ENCODE data around the gene MTMR8.

Gene MTMR8

DNA sequence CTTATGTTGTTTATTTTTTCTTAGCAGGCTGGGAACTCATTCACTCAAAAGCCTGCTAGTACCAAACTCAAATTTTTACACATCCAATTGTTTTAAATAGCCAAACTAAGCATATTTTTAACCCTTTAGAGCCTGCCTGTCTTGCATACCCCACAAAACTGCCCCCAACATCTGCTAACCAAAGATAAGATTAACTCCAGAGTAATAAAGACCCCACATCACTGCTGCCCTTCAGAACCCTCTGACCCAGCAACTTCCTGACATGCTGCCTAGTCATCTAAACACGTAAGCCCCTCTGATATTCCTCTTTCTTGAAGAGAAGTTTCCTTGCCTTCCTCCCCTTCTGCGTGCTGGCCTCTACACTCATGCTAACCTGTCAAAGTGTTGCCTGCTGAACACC, 104.1 kb downstream of the MTMR8 start:
- no peak for DNase-seq

DNA sequence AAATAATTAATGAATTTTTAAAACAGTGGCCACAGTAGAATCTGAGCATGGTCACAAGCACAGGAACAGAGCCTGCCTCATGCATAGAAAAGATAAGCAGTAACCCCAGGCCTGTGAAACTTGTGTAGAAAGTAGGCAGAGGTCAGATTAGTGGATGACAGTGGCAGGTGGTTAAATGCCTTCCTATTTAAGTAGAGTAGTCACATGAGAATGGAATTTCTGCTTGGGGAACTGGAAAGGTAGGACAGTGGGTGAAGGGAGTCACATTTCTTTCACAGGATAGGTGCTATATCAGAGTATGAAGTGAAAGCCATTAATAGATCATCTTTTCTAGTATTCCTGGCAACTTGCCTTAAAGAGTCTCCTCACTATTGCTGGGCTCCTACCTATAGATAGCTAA, 130.0 kb downstream of the MTMR8 start:
- DNase-seq = no peak

DNA sequence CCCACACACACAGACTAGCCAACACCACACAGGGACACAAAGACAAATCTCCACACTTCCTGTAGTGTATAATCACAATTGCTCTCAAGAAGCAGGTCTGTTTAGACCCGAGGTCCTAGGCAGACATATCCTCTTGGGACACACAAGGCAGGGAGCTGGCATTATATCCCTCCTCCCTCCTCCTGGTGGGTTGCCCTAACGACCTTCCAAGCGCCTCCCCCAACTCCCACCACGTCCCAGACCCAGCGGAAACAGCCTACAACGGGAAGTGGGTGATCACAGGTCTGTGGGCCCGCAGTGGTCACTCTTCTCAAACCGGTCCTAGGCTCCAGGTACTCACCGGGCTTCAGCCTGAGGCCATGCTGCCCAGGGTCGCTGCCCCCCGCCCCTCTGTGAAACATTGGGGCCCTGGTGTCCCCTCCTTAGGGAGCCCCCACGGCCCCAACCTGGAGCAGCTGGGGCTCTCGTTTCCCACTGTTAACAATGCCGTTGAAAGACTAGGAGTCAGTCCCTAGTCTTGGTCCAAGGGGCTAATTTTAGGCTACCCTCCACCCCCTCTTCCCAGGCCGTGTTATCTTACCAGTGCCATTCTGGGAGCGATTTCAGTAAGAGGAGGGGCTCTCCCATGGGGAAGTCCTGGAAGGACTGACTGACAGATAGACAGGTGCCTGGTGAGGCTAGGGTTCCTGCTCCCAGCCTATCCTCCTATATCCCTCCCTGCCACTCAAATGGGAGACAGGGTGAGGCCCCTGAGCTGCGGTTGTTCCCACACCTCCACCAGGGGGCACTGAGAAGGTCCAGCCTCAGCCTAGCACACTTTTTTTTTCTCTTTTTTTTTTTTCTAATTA, 164.9 kb downstream of the MTMR8 start, which contains the start of gene ASB12:
Gene ASB12, minus strand, starts transcription at position 485 of the 848 bp plus-strand sequence. CDS start 4,957 bp downstream, outside the sequence.
- no peak for DNase-seq

DNA sequence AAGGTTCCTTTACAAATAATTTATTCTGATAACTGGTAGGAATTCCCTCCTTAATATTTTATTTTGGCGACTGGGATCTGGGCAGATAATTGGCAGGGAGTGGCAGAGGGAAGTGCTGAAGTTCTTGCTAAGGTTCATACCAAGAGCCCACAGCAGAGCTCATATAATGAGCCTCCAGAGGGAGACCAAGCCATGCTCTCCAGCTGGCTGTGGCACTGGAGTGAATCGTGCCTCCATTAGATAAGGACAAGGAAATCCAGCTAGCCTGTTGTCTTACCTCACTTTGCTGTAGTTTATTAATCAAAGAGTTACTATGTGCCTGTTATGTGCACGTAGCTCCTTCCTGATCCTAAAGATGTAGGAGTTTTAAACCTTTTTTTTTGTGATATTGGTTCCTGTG, 166.1 kb downstream of the MTMR8 start:
- no peak for DNase-seq

Data from NCI-H345 (cell line).